ENCODE data around the gene AVP.
A peak's percentile ranks its signal among the peaks of the same experiment; 100 is the strongest.

The AVP gene

DNA sequence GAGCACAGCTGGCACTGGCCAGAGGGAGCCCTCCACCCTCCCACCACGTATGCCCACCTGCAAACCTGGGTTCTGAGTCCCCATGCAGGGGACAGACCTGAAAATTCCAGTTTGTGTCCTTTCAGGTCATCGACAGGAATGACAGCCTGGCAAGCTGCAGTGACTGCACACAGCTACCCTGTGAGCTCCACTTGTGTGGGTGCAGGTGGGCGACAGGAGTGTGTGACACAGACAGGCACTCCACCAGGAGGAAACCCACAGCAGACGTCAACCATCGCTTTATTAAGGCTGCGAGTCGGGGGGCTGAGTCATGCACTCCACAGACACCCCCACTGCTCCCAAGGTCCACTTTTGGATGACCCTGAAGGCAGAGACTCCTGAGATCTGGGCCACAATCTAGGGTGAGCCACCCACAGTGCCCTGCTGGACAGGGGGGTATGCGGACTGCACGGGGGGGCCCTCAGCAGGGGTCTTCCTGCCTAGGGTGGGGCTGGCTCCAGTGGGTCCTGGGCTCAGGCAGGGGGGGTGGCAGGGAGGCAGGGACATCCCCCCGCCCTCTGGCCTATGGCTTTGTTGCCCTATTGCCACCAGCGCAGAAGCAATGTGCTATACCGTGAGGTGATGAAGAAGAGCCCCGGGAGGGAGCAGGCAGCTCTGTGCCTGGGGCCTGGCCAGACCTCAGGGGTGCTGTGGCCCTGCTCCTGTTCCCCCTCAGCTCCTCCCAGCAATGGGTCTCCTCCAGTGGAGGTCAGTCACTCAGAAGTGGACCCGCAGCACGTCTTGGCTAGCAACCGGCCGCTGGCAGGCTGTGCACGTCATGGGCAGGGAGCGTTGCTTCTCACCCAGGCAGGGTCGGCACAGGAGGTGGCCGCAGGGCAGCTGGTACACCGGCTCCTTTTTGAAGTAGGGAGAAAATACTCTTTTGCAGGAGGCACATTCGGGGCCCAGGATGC lies 25.1 kb upstream of the AVP start:
- DNase-seq = no peak

DNA sequence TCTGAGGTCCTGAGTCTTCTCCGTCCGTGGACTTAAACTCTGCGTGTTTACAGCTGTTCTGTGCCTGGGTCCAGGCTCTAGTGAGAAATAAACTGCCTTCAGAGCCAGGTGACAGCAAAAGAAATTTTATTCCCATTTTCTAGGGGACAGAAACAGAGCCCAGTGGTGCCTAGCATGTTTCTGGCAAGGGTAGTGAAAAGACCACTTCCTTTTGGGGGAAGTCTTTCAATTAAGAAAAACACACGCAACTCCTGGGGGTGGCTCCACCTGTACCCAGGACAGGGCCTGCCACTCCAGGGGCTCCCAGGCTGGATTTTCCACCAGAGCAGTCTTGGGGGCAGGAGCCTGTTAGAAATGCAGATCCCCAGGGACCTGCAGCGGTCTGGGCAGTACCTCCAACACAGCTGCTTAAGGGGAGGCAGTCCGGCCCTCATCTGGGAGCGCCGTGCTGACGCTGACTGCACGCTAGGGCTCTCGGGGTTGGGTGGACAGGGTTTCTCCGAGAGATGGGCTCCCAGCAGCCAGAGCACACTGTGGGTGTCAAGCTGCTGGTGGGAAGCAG lies 23.0 kb upstream of the AVP start:
- no peak for DNase-seq

DNA sequence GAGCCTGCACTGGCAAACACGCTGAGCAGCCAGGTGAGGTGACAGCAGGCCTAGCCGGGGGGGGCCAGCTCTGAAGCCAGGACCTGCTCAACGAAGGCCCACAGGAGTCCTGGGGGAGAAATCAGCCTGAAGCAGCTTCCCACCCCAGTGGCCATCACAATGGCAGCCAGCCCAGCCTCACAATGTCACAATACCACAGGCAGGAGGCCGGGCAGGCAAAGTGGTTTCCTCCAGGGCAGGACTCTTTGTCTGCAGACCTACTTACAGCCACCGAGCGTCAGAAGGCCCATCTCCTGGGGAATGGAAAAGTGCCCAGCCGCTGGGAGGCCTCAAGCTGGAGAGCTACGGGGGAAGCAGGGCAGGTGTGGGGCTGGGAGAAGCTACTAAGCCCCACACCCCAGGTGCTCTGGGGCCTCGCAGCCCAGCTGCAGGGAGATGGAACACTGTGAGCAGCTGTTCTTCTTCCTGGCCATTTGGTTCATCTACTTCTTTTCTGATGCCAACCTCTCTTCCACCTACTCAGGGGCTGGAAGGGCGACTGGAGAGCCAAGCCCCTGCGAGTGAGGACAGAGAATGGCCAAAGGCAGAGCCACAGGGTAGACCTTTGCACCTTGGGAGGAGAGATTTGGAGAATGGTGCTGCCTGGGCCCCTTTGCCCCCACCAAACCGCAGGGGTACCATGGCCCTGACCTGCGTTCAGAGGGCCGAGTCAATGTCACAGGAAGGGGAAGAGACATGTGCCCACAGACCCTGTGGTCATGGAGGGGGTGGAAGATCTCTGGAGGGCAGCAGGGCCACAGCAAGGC lies 22.3 kb upstream of the AVP start:
- no peak for DNase-seq

DNA sequence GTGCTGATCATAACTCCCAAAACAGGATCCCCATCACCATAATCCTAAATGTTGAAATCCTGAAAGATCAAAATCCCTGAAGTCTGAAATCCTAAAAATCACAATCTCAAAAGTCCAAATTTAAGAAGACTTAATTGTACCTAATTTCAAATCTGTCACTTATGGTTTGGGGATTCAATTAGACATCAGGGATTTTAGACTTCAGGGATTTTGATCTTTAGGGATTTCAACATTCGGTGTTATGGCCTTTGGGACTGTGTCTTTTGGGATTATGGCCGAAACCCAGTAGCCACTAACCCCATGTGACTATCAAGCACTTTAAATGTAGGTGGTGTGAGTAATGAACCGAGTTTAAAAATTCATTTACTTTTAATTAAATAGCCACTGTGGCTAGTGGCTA lies 21.7 kb upstream of the AVP start:
- no peak for DNase-seq

DNA sequence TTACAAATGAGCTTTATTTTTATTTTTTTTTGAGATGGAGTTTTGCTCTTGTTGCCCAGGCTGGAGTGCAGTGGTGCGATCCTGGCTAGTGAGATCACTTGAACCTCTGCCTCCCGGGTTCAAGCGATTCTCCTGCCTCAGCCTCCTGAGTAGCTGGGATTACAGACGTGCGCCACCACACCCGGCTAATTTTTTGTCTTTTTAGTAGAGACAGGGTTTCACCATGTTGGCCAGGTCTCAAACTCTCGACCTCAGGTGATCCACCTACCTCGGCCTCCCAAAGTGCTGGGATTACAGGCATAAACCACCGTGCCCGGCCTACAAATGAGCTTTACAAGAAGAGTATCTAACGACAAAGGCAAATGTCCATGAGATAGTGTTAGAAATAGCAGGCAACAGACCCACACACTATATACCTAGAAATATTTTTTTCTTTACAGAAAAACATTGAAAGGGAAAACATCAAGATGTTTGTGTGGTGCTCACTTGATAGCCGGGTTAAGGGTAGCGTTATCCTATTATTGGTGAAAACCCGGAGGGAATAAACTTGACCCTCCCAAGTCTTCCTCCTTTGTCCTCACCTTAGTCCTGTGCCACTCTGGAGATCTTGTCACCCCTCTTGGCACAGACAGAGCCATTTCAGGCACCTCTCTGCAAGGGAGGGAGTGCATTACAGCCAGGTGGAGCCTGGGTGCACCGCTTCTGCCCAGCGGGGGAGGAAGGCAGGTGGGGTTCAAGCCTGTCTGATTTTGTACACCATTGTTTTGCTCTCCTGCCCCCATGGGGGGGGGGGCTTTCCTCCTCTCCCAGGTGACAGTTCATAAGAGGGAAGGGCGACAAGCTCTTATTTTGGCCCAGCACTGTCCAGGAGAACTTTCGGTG lies 21.0 kb upstream of the AVP start:
- DNase-seq = no peak

DNA sequence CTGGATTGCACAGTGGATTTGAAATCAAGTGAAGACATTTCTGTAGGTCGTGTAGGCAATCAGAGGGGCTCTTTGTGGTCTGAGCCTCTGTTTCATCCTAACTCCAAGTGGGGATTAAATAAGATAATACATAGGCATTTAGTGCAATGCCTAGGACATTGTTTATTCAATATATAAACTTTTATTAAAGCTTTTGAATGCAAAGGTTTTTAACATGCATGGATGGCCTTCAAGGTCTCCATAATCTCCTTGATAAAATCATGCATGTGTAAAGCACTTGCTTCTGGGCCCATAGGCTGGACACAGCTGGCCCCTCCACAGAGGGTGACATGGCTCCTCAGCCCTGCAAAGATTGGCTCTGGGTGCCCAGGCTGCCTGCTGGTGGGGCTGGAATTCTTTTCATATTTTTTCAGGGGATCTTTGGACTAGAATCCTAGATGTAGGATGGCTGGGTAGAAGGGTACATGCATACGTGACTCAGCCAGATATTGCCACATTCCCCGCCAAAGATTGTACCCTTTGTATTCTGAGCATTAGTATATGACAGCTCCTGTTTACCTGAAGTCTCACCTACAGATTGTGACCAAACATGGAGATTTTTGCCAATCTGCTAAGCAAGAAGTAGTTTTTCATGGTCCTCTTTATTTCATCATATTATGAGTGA lies 19.0 kb upstream of the AVP start:
- no peak for DNase-seq

DNA sequence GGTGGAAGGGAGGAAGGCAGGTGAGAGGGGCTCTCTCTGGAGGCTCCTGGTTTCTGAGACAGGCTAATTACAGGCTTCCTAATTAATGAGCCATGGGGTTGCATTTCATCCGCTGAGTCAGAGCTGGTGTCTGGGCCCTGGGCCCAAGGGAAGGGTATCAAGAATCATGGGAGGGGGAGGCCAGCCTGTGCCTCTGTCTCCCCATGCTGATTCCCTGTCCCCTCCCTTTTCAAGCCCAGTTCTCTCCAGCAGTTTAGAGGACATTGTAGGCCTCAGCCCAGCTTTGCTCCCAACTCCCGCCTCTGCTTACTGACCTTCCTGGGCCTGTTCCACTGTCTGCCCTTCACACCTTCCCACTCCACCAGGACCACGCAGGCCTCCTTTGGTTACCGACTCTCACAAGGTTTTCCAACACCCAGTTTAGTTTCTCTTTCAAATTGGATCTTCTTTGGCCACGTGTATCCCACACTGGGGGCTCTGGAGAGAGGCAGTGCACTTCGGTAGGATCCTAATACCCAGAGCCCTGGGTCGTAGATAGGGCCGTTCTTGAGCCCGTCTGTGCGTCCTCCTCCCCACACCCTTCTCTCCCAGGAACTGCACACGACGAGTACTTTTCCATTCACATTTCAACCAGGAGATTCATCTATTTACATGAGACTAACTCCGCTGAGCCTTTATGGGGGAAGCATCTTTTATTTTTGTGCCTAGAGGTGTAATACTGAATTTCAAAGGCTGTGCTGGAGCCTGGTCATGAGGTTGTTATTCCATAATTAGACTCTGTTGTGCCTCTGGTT lies 18.2 kb upstream of the AVP start:
- no peak for DNase-seq

DNA sequence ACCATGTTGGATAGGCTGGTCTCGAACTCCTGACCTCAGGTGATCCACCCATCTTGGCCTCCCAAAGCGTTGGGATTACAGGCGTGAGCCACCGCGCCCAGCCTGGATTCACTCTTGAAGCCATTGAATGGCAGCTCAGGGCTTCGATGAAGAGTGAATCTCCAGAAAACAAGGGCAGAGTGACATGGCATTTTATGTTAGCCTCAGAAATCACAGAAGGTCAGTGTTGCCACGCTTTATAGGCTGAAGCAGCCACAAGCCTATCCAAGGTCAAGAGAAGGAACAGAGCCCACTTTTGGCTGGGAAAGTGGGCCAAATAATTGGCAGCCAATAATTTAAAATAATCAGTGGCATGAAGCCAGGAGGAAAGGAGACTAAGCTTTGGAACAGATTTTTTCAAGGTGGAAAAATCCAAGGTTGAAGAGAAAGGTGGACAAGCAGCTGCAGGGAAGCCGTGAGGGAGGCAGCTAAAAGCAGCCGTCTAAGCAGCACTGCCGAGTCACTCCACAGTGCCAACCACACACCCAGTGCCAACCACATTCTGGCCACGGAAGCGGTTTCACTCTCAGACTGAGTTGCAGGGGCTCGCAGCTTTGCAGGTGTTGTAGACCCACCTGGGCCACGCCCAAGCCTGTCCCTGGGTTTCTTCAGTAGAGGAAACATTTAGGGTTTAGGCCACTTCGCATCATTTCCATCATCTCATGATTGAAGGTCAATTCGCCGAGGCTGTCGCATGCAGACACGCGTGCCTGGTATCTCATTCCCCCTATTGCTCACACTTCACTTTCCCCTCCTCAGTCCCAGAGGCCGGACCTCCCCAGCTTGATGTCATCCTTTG lies 17.4 kb upstream of the AVP start:
- DNase-seq = peak in 2 of 4 experiments; percentile 9 to 22

DNA sequence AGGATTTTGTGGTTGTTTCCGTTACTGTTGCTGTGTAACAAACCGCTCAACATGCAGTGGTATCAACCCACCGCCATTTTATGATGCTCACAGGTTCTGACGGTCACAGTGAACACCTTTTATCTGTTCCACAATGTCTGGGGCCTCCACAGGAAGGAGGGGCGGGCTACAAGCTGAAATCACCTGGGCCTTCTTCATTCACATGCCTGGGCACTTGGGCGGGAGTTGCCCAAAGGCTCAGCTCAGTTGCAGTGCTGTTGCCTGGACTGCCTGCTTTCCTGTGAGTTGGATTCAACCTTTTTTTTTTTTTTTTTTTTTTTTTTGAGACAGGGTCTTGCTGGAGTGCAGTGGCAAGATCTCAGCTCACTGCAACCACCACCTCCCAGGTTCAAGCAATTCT lies 16.7 kb upstream of the AVP start:
- no peak for DNase-seq

DNA sequence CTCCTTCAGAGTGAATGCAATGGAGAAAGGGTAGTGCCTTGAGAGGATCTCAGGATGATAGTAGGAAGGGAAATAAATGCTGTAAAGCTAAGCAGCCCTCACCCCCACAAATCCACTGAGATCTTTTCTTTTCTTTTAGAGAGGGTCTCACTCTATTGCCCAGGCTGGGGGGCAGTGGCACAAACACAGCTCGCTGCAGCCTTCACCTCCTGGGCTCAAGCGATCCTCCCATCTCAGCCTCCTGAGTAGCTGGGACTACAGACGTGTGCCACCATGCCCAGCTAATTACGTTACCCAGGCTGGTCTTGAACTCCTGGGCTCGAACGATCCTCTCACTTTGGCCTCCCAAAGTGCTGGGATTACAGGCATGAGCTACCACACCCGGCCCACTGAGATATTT lies 16.0 kb upstream of the AVP start:
- DNase-seq = no peak

DNA sequence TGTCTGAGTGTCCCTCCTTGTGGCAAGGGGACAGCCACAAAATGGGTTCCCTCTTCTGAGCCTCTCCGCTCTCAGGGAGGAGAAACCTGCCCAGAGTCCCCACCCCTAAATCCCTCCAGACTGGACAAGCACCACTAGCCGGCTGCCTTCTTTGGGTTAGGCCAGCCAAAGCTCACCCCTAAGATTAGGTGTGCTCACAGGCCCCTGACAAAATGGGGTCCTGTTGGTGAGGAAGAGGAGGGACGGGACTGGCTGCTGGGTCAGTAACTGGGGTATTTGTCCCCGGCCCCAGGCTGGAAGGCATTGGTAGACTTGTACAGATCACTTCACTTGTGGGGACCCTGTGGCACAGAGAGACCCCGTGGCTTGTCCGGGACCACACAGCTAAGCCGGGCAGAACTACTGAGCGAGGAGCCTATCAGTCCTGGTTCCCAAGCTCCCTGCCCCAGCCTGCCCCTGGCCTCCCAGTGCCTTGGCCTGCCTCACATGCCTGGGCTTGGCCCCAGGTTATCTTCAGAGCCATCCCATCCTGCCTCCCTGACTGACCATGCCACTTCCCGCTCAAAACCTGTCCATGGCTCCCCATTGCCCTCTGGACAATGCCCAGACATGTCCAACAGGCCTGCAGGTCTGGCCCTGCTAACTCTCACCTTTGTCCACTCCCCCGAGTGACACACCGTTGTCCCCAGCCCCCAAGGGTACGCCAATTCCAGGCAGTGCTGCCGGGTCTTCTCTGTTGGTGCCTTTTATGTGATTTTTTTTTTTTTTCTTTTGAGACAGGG lies 10.5 kb upstream of the AVP start:
- no peak for DNase-seq

DNA sequence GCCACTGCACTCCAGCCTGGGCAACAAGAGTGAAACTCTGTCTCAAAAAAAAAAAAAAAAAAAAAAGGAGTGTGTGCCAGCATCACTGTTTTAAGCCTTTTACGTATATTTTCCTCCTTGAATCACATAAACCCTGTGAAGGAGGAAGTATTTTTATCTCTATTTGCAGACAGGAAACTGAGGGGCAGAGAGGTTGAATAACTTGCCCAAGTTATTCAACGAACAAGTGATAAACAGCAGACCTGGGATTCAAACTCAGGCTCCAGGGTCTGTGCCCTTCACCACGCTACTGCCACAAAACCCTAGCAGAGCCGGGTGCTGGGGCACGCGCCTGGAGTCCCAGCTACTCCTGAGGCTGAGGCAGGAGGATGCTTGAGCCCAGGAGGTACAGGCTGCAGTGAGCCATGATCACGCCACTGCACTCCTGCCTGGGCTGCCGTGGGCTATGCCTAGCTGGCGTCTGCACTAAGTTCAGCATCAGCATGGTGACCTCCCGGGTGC lies 9.4 kb upstream of the AVP start:
- no peak for DNase-seq

DNA sequence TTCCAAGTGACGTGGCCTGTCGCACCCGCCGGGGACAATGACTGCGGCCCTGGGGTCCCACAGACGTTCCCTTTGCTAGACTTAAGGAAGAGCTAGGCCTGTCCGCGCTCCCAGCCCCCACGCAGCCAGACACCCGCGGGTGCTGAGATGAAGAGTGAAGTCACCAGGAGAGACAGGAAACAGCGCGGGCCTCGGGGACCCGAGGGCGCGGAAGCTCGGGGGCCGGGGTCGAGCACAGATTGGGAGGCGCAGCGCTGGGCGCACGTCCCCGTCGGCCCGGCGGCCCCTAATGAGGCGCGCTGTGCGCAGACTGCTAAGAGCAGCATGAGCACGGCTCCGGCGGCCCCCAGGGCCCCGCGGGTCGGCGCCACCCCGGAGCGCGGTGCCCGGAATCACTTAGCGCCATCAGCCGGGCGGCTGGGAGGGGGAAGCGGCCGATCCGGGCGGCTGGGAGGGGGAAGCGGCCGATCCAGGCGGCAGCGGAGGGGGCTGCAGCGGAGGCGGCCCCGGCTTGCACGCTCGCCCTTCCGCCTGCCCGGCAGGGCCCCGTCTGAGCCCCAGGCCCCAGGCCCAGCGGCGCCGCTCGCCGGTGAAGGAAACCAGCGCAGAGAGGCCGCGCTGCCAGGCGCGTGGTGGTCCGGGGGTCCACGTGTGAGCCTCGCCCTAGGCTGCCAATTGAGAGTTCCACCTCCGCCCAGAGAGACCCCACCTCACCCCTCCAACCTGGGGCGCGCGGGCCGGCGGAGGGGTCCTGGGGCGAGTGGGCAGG lies 8.3 kb upstream of the AVP start:
- peak in 1 of 4 experiments; percentile 24 for DNase-seq

DNA sequence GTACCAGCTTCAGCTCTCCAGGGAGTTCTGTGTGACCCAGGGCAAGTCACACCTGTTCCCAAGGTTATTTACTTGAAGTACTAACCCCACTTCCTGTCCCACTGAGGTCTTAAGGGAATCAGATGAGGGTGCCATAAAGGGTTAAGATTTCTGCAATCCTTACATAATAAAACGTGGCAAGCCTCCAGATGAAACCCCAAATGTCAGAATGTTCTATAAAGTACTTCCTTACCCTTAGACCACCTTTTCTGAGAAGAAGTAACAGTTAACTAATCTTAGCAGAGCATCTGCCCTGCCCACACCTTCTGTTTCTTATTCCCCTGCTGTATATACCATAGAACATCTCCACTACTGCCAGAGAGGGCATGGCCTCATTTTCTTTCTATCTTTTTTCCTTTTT lies 6.0 kb upstream of the AVP start:
- no peak for DNase-seq

DNA sequence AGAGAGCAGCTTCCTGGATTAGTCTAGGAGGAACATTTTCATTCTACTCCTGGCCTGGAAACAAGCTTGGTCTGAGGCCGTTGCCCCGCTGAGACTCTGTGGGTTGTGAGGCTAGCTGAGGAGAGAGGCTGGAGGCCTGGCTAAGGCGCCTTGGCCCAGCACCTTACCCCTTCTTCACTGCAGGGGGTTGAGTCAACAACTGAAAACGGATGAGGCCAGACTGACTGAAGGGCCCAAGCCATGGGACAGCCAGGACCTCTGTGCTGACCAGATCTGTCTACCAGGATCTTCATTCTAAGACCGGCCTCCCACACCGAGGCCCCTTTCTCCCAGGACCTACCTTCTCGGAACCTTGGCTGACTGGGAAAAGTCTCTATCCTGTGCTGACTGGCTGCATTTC lies 3.5 kb upstream of the AVP start:
- no peak for DNase-seq

DNA sequence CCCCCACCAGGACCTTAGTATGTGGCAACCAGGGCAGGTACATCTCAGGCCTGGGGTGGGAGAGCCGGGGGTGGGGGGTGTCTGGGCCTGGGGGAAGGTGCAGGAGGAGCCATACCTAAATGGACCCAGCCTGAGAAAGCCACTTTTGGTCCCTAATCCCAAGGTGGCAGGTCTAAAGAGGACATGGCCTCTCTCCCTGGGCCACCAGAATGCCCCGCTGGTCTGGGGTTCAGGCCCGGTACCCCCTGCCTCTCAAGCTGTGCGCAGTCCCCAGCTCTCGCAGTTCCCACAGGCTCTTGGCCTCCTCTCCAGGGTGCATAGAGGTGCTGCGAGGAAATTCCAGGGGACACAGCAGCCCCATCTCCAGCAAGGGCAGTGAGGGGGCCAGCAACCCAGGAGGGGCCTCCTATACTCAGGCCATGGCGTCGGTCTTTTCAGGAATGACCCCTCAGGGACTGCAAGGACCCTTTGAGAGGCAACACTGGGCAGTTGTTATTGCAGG lies 1.1 kb upstream of the AVP start:
- no peak for DNase-seq

DNA sequence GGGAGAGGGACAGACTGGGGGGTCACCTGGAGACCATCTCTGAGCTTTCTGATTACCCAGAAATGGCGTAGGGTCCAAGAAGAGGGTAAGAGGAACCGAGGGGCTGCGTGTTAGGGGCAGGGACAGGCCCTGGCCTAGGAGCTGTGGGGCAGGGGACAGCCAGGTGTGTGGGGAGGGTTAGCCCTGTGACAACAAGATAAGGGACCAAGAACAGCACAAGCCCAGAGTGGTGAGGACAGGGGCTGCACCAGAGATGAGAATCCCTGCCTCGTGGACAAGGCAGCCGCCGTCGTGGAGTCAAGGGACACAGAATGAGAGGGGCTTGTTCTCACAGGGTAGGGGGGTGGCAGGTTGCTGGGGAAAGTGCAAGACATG lies 449 bp upstream of the AVP start:
- DNase-seq = no peak
